ENCODE data around the gene TBC1D10B.

Gene TBC1D10B

GRCh38 chr16:30374538-30374937 is 4.2 kb upstream of the TBC1D10B start, which contains the start of gene MYL11:
TSS of gene MYL11 (plus strand) at chr16:30374802. CDS start at chr16:30374858, 56 bp downstream.
- DNase-seq (ENCODE audit: low spot score) = no peak

GRCh38 chr16:30372725-30373124 is 2.4 kb upstream of the TBC1D10B start:
- DNase-seq (ENCODE audit: low spot score) = no peak

DNA sequence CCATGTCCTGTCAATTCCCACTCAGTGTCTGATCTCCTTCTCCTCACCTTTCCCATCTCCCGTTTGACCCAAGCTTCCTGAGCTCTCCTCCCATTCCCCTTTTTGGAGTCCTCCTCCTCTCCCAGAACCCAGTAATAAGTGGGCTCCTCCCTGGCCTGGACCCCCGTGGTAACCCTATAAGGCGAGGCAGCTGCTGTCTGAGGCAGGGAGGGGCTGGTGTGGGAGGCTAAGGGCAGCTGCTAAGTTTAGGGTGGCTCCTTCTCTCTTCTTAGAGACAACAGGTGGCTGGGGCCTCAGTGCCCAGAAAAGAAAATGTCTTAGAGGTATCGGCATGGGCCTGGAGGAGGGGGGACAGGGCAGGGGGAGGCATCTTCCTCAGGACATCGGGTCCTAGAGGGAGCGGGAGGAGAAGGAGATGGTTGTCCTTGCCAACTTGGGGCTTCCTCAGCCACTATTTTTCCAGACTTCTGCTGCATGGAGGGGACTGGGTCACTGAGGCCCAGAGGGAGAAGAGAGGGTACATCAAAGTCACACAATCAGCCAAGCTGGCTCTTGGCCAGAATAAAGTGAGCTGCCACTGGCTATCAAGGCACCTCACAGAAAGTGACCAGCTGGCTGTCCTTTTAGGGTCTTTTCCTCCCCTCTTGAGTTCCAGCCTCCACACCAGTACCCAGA is 1.9 kb upstream of the TBC1D10B start:
- no peak for DNase-seq (ENCODE audit: low spot score)

DNA sequence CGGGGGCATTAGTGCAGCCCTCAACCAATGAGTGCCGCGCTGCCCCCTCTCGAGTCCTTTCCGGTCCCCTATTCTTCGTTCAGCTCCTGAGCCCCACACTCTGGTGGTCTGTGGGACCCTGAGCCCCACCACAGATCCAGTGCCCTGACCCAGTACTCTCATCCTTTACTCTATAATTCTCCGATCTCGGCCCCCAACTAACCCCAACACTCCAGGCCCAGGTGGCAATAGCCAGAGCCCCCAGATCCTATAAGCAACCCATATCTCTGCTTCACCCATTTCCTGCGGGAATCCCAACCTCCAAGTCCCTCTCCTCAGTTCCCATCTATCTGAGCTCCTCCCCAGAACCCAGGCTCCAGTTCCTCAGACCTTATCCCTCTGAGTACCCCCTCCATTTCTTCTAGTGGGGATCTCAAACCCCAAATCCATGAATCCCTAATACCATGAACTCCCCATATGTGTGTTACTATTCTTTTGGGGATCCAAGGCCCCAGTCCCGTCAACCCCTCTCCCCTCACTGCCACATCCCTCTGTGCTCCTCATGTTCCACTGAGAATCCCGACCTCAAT is 1.0 kb upstream of the TBC1D10B start:
- no peak for DNase-seq (ENCODE audit: low spot score)

DNA sequence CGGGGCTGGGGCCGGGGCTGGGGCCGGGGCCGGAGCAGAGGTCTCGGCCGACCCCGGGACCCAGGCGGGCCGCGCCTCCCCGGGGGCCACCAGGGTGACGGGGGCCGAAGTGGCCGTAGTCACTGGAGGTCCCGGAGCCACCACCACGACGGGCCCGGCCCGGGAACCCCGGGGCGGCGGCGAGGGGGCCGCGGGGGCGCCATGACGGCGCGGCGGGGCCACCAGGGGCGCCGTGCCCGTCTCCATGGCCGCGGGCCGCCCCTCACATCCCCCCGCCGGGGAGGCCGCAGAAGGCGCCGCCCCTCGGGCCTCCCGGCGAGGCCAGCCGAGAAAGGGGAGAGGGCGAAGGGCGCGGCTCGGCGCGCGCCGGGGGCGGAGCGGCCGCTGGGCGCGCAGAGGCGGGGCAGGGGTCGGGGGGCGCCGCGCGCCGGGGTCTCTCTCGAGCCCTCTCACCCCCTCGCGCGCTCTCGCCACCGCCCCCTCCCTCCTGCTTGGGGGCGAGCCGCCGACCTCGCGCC is 297 bp downstream of the TBC1D10B start:
- no peak for DNase-seq (ENCODE audit: low spot score)

DNA sequence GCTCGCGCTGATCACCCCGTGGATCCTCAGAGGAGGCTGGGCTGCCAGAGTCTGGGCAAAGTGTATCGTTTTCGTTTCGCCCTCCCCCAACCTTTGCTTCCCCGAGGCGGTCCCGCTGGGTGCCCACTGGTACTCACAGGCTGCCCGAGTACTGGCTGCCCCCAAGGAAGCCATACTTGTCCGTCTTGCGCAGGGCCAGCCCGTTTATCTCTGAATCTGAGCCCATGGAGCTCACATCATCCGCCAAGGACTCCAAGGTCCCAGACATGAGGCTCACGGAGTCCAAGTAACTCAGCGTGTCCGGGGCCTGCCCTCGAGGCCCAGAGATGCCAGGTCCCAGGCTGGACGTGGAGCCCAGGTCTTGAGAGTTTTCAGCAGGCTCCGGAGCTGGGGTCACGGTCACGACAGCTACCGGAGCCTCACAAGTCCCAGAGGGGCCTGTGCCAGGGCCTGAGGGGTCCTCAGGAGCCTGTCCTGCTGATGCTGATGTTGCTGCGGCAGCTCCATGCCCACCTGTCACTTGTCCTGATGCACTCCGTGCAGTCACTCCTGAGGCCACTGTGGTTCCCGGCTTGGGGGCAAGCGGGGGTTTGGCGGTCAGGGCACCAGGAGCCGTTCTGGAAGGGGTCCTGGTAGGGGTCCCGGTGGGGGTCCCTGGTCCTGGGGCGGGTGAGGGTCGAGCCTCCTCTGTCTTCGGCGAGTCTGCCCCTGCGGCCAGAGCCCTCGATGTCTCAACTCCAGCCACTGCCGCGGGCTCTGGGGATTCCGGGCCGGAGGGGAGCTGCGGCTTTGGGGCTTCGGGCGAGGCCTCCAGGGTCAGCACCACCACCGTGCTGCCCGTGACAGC is 980 bp downstream of the TBC1D10B start:
- DNase-seq (ENCODE audit: low spot score) = no peak

DNA sequence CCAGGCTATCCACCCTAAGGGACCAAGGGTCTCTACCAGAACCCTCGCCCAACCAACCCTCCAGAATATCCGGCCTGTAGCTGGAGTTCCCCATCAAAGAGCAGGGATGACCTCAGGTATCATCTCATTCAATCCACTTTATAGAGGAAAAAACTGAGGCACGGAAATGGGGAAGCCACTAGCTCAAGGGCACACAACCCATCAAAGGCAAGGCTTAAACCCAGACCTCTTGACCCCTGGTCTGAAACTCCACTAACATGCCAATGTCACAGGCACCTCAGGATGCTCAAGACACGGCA is 1.6 kb downstream of the TBC1D10B start:
- DNase-seq (ENCODE audit: low spot score) = no peak

- DNase-seq (ENCODE audit: low spot score) = no peak
These were observed 2.0 kb downstream of the TBC1D10B start for GRCh38 chr16:30368122-30368791.

GRCh38 chr16:30367349-30368009 is 2.8 kb downstream of the TBC1D10B start:
- DNase-seq (ENCODE audit: low spot score) = no peak

- no peak for DNase-seq (ENCODE audit: low spot score)
These were observed 3.8 kb downstream of the TBC1D10B start for GRCh38 chr16:30366511-30366910.

DNA sequence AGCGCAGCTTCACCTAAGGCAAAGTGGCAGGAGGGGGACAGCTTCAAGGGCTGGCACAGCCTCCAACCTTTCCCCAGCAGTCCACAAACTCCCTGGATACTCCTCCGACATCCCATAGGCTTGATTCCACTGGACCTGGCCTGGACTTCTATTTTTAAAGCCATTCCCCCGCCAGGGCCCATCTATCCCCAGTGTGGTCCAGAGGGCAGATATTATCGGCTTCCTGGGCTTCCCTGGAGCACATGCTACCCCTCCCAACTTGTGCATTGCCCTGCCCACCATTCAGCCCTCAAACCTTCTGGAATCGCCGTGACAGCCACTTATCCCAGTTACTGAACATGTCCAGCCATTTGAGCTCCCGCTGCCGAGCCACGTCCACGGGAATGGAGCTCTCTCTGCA is 5.1 kb downstream of the TBC1D10B start:
- no peak for DNase-seq (ENCODE audit: low spot score)

DNA sequence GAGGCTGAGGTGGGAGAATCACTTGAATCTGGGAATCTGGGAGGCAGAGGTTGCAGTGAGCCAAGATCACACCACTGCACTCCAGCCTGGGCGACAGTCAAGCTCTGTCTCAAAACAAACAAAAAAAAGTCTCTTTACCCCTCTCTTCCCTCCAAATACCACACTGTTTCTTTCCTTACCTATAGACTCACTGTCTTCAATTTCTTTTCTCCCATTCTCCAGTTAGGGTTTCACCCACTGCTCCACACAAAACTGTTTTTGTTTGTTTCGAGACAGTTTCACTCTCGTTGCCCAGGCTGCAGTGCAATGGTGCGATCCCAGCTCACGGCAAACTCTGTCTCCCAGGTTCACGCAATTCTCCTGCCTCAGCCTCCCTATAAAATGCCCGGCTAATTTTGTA is 9.1 kb downstream of the TBC1D10B start:
- no peak for DNase-seq (ENCODE audit: low spot score)

DNA sequence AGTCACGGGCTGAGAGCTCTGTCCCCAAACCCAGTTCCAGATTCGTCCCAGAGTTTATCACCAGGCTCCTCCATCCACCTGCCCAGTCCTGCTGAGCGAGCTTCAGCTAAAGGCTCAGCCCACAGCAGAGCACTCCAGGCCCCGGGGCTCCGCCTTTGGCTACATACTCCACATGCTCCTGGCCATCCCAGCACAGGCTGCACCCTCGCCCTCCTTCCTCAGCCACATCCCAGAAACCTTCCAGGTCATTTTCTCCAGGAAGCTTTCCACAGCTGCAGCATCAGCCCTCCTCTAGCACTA is 10.5 kb downstream of the TBC1D10B start:
- DNase-seq (ENCODE audit: low spot score) = no peak

GRCh38 chr16:30358990-30359870 is 11.1 kb downstream of the TBC1D10B start:
- DNase-seq (ENCODE audit: low spot score) = no peak

GRCh38 chr16:30358577-30358936 is 11.7 kb downstream of the TBC1D10B start:
- no peak for DNase-seq (ENCODE audit: low spot score)

DNA sequence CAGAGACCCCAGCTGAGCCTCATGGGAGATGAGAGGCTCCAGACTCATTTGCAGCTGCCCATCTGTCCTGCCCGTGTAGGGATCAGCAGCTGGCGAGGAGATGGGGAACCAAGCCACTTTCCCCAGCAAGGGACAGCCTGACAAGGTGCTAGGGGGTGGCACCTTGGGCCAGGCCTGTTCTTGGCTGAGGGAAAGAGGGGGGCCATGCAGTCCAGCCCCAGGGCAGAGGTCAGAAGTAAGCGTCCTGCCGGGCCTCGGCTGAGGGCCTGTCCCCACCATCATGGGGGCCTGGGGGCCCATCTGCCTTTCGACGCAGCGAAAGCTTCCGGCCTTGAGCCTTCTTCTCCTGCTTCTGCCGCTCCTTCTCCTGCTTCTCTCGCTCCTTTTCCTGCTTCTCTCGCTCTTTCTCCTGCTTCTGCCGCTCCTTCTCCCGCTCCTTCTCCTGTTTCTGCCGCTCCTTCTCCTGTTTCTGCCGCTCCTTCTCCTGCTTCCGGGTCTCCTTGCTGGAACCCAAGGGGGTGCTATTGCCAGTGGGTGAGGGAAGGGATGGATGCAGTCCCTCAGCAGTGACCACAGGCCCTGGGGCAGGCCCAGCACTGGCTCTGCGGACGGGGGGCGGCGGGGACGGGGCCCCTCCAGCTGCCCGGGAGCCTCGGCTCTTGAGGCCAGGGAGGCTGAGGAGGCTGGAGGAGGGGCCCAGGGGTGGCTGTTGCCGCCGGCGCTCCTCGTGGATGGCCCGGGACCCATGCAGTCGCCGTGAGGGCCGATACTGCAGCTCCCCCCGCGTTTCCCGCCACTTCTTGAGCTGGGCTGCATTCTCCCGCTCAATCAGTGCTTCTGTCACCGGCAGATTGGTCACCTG is 12.3 kb downstream of the TBC1D10B start:
- DNase-seq (ENCODE audit: low spot score) = no peak

DNA sequence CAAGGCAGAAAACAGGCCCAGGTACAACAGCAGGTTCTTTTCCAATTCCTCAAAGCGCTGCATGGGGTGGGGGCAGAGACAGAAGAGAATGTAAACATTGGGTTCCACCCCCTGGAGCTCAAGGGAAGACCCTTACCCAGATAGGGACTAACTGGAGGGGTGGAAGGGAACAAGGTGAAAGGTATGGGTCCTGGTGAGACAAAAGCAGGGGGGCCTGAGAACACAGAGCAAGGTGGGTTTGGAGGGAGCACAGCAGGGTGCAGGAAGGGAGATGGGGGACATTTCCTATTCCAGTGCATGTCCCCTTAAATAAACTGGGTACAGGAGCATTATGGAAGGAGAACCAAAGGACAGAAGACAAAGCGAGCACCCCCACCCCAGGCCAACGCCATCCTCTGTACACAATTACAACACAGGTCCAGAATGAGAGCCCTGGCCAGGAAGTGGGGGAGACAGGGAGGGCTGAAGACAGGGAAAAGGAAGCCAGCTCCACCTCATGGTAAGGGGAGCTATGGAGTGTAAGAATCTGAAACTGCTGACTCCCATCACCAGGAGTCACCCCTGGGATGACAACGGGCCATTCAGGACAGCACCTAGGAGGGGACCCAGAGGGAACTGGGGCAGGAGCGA is 13.1 kb downstream of the TBC1D10B start:
- DNase-seq (ENCODE audit: low spot score) = no peak

- peak; percentile 50 for DNase-seq (ENCODE audit: low spot score)
These were observed 13.8 kb downstream of the TBC1D10B start for GRCh38 chr16:30356401-30357084.

DNA sequence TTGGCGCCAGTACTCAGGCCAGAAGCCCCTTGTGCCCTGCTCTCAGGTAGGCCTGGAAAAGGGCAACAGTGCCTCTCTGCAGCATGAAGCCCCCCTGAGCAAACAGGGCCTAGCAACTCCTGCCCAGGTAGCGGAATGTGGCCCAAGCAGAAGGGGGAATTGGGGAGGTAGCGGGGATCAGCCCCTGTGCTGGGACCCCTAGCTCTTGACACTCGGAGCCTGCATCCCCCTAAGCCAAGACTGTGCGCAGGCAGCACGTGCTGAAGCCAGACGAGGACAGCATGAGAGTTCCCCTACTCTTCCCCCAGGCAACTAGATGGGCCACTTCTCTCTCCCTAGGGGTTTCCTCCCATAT is 14.4 kb downstream of the TBC1D10B start:
- no peak for DNase-seq (ENCODE audit: low spot score)
